OCI-LY7 (cell line): Measurements from ENCODE around the gene LRRC70.

ENCODE experiments used
- EZH2phosphoT487 ChIP-seq: fragments of 200-600 bp; sonication (generic); IDR thresholded peaks from 2 replicates; pipeline ENCODE4 v1.6.1; 2018; ENCODE audit warnings: low read depth, borderline replicate concordance, mild to moderate bottlenecking, mixed run types, antibody characterized with exemption, low read length, moderate library complexity, mixed read lengths
- TF ChIP-seq, protein P1 (sequence below): fragments of 200-600 bp; sonication (generic); conservative IDR thresholded peaks from 2 replicates; pipeline ENCODE4 v1.5.1; 2014; ENCODE audit warnings: mild to moderate bottlenecking, antibody characterized with exemption, low read length, moderate library complexity, mixed read lengths

DNA sequence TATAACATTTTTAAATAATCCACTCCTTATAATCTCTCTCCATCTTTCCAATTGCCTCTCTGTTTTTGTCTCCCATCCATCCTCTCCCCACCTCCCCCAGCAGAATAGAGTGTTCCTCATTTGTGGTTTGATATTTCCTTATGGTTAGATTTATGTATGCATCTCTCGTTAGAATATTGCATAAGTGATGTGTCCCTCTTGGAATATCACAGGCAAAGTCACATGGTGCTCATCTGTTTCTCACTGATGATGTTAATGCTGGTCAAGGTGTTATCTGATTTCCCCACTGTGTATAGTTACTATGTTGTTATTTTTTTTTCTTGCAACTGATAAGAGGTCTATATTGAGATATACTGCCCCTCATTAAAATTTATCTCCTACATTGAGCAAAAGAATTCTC lies 3.1 kb upstream of the LRRC70 start:
- TF ChIP-seq, protein P1, sequence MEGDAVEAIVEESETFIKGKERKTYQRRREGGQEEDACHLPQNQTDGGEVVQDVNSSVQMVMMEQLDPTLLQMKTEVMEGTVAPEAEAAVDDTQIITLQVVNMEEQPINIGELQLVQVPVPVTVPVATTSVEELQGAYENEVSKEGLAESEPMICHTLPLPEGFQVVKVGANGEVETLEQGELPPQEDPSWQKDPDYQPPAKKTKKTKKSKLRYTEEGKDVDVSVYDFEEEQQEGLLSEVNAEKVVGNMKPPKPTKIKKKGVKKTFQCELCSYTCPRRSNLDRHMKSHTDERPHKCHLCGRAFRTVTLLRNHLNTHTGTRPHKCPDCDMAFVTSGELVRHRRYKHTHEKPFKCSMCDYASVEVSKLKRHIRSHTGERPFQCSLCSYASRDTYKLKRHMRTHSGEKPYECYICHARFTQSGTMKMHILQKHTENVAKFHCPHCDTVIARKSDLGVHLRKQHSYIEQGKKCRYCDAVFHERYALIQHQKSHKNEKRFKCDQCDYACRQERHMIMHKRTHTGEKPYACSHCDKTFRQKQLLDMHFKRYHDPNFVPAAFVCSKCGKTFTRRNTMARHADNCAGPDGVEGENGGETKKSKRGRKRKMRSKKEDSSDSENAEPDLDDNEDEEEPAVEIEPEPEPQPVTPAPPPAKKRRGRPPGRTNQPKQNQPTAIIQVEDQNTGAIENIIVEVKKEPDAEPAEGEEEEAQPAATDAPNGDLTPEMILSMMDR: no peak
- TF ChIP-seq EZH2phosphoT487: no peak
